Epithelial cell of esophagus (primary cell): ENCODE measurements around the gene DISP2.

Source experiments
- DNase-seq: peaks from one replicate; pipeline ENCODE4 v3.0.0; 2010; ENCODE audit warnings: low read depth
- H3K4me3 ChIP-seq: 2 replicates; pipeline ENCODE4 v1.5.1; 2011; ENCODE audit warnings: mild to moderate bottlenecking, low read length, control low read depth
- CTCF ChIP-seq: IDR thresholded peaks from 2 replicates; pipeline ENCODE4 v1.5.1; 2011; ENCODE audit warnings: low read depth, mild to moderate bottlenecking, low read length, control low read depth, inconsistent platforms; ENCODE audit not compliant: insufficient read depth; ENCODE audit errors: missing control alignments

The DISP2 gene

GRCh38 chr15:40427188-40427587, 69.2 kb downstream of the DISP2 start:
- DNase-seq, result no peak
- H3K4me3 ChIP-seq, result no peak overlapping the region
- TF ChIP-seq CTCF, result no peak

DNA sequence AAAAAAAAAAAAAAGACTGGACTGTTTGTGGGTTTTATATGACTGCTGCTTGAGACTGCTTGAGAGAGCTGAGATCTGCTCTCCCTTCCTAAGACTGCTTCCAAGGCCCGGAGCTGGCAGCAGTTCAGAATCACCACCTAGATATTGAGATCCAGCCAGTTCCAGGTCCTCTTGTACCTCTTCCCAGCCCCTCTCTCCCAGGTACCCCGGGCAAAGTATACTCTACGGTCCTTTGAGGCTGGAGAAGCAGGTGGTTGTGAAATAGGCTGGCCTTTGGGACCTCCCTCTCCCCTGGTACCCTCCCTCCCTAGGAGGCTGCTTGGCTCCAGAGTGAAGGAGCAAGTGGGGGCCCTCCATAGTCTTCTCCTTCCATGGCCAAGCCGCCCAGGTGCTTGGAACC, 70.2 kb downstream of the DISP2 start:
- H3K4me3 ChIP-seq, result no peak overlapping the region
- no peak for TF ChIP-seq CTCF
- DNase-seq, result no peak
